Left cardiac atrium (tissue), 4 donors: ENCODE measurements around the gene FCER2. TPM values are rescaled to one million over a fixed set of nuclear protein-coding genes. Genes with fewer than 3 reads are reported as not detected.

Source experiments
- ATAC-seq, 2 donors: fragments of 200-7000 bp; cut with Tn5 transposase; one replicate each; pipeline ENCODE4 v1.9.1; 2020; ENCODE audit warnings: mild to moderate bottlenecking in 2 of 2, moderate library complexity in 2 of 2
- DNase-seq: peaks from one replicate; pipeline ENCODE4 v3.0.0-alpha.2; 2020
- intact Hi-C, 2 donors: fragments of 100-400 bp; cut with DNase I; formaldehyde crosslinking; loops; one replicate each; pipeline versions ENCODE4 v1.14.1 to v1.15.1; 2022 to 2023
- total RNA-seq, 2 donors: library from RNA; stranded (reverse); fragmentation: NEBNext Ultra II Directional; extraction: Animal tissue kit (Norgen Biotek cat#: 25700); gene quantifications; one replicate each; pipeline ENCODE4 v1.2.1, GENCODE V29; 2021
- donor health status: DM: no; HTN: yes; CAD: no.
- donor health status: DM: no; HTN: yes; CAD: no; lungs with severe emphysema.
- donor health status: DM: yes; HTN: yes; CAD: no.
- donor health status: Dilated cardiomyopathy.

Gene FCER2
- total RNA-seq, 2 donors from 2014 or later, result 0.31 to 1.7 TPM

GRCh38 chr19:7641290-7642276 lies 60.3 kb downstream of the FCER2 start:
- ATAC-seq, result no peak
- intact Hi-C loops, result no loop called here
- no peak for DNase-seq

- no peak for DNase-seq
- no peak for ATAC-seq
- intact Hi-C loops, result no loop called here
These were observed 61.1 kb downstream of the FCER2 start for GRCh38 chr19:7640803-7641202.

- no peak for DNase-seq
- no peak for ATAC-seq
- intact Hi-C loops, result no loop called here
These were observed 62.0 kb downstream of the FCER2 start for GRCh38 chr19:7639863-7640348.

- intact Hi-C loops, result no loop called here
- ATAC-seq (no peak), DNase-seq (no peak)
These were observed 63.0 kb downstream of the FCER2 start for GRCh38 chr19:7638802-7639465.

Other genes with a start within 250 kb of the FCER2 start
- 1 to 10 TPM; 1.2 to 2.0 TPM for gene PEX11G, start 213.1 kb downstream of the FCER2 start, total RNA-seq
- 10 to 100 TPM; 75.3 to 82.4 TPM for gene ZNF358, start 186.0 kb downstream of the FCER2 start, total RNA-seq
- gene MCOLN1, start 179.5 kb downstream of the FCER2 start, total RNA-seq, result 10 to 100 TPM; 21.2 to 25.0 TPM
- gene PNPLA6, start 166.4 kb downstream of the FCER2 start, total RNA-seq, result 10 to 100 TPM; 59.2 to 61.7 TPM
- gene CAMSAP3, start 106.3 kb downstream of the FCER2 start, total RNA-seq, result 1 to 10 TPM in 1 of 2 donors, under 1 TPM in 1; 0.73 to 2.0 TPM
- gene XAB2, start 72.6 kb downstream of the FCER2 start, total RNA-seq, result 10 to 100 TPM; 18.1 to 24.1 TPM
- 100 to 1,000 TPM; 150 to 152 TPM for gene PET100, start 72.3 kb downstream of the FCER2 start, total RNA-seq
- gene PCP2, start 68.4 kb downstream of the FCER2 start, total RNA-seq, result not detected
- 10 to 100 TPM; 13.5 to 18.2 TPM for gene STXBP2, start 65.0 kb downstream of the FCER2 start, total RNA-seq
- 1 to 10 TPM; 1.4 to 1.6 TPM for gene RETN, start 33.1 kb downstream of the FCER2 start, total RNA-seq
- gene MCEMP1, start 25.0 kb downstream of the FCER2 start, total RNA-seq, result 1 to 10 TPM; 1.2 to 1.7 TPM
- 100 to 1,000 TPM in 1 of 2 donors, 10 to 100 TPM in 1; 82.6 to 108 TPM for gene TRAPPC5, start 21.3 kb downstream of the FCER2 start, total RNA-seq
- gene CLEC4G, start 30.0 kb upstream of the FCER2 start, total RNA-seq, result 1 to 10 TPM; 2.6 to 7.3 TPM
- gene CD209, start 45.4 kb upstream of the FCER2 start, total RNA-seq, result 10 to 100 TPM; 18.3 to 39.5 TPM
- gene CLEC4M, start 61.1 kb upstream of the FCER2 start, total RNA-seq, result under 1 TPM in 1 of 2 donors, not detected in 1; 0.29 TPM
- gene EVI5L, start 128.1 kb upstream of the FCER2 start, total RNA-seq, result 10 to 100 TPM; 17.6 to 18.8 TPM
- under 1 TPM; 0.10 to 0.24 TPM for gene PRR36, start 172.3 kb upstream of the FCER2 start, total RNA-seq
- 1 to 10 TPM in 1 of 2 donors, under 1 TPM in 1; 0.88 to 1.7 TPM for gene LRRC8E, start 186.4 kb upstream of the FCER2 start, total RNA-seq
- gene MAP2K7, start 201.7 kb upstream of the FCER2 start, total RNA-seq, result 10 to 100 TPM; 24.3 to 25.8 TPM
- gene TGFBR3L, start 212.7 kb upstream of the FCER2 start, total RNA-seq, result 10 to 100 TPM in 1 of 2 donors, 1 to 10 TPM in 1; 9.7 to 13.6 TPM
- gene SNAPC2, start 218.2 kb upstream of the FCER2 start, total RNA-seq, result 10 to 100 TPM in 1 of 2 donors, 1 to 10 TPM in 1; 9.6 to 13.9 TPM
- gene CTXN1, start 224.0 kb upstream of the FCER2 start, total RNA-seq, result under 1 TPM; 0.91 to 0.97 TPM
- gene TIMM44, start 241.5 kb upstream of the FCER2 start, total RNA-seq, result 10 to 100 TPM; 70.6 to 73.8 TPM